ENCODE results near the gene PRPF19. TPM values are rescaled to one million over a fixed set of nuclear protein-coding genes. Genes with fewer than 3 reads are reported as not detected.

Gene PRPF19
- total and polyA plus RNA-seq, 9 of the 15 experiments (the other 6 are each of a cell fraction or from before 2014, with no cell fraction given) = 9.4 to 212 (median 73.2) TPM

- TF ChIP-seq, protein P1, sequence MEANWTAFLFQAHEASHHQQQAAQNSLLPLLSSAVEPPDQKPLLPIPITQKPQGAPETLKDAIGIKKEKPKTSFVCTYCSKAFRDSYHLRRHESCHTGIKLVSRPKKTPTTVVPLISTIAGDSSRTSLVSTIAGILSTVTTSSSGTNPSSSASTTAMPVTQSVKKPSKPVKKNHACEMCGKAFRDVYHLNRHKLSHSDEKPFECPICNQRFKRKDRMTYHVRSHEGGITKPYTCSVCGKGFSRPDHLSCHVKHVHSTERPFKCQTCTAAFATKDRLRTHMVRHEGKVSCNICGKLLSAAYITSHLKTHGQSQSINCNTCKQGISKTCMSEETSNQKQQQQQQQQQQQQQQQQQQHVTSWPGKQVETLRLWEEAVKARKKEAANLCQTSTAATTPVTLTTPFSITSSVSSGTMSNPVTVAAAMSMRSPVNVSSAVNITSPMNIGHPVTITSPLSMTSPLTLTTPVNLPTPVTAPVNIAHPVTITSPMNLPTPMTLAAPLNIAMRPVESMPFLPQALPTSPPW (CRISPR knock-in tag; IDR thresholded peaks at IDR 0.05) = peak; percentile 64; the same call in 1 of the 2 replicates
- TF ChIP-seq, protein P2, sequence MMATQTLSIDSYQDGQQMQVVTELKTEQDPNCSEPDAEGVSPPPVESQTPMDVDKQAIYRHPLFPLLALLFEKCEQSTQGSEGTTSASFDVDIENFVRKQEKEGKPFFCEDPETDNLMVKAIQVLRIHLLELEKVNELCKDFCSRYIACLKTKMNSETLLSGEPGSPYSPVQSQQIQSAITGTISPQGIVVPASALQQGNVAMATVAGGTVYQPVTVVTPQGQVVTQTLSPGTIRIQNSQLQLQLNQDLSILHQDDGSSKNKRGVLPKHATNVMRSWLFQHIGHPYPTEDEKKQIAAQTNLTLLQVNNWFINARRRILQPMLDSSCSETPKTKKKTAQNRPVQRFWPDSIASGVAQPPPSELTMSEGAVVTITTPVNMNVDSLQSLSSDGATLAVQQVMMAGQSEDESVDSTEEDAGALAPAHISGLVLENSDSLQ (IDR thresholded peaks at IDR 0.05) = peak; percentile 52; the same call in 1 of the 2 replicates
- TF ChIP-seq, protein P3, sequence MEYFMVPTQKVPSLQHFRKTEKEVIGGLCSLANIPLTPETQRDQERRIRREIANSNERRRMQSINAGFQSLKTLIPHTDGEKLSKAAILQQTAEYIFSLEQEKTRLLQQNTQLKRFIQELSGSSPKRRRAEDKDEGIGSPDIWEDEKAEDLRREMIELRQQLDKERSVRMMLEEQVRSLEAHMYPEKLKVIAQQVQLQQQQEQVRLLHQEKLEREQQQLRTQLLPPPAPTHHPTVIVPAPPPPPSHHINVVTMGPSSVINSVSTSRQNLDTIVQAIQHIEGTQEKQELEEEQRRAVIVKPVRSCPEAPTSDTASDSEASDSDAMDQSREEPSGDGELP (CRISPR knock-in tag; IDR thresholded peaks at IDR 0.05; ENCODE audit: borderline replicate concordance) = peak; percentile 56; the same call in 1 of the 2 replicates
Observed at GRCh38 chr11:60855726-60856633, 50.4 kb downstream of the PRPF19 start, which contains the start of gene PTGDR2 (continued).
